ENCODE results near the gene NPS.

Gene NPS

GRCh38 chr10:127587668-127588365 is 38.7 kb downstream of the NPS start:
- H3K4me3 ChIP-seq (ENCODE audit: low read depth, low read length), result no peak overlapping the region
- no peaks in the 10 kb centered on the region for H3K9me3 ChIP-seq (ENCODE audit: control insufficient read depth, insufficient read depth, low read depth, low read length)
- no peak overlapping the region for H3K27ac ChIP-seq (ENCODE audit: extremely low read depth, low read depth, low read length)
- H3K36me3 ChIP-seq (ENCODE audit: control insufficient read depth in 2 of 2, insufficient read depth in 1 of 2, low read length in 2 of 2), result no peaks in the 10 kb centered on the region
- no peaks in the 10 kb centered on the region for H3K4me1 ChIP-seq (ENCODE audit: control insufficient read depth, insufficient read depth, low read length)
- TF ChIP-seq ZNF302 (tag by site-specific recombination; IDR thresholded peaks at IDR 0.05; ENCODE audit: low read depth), result no peak
- TF ChIP-seq ZNF692 (tag by site-specific recombination; IDR thresholded peaks at IDR 0.05), result no peak
- TF ChIP-seq ZNF121 (tag by site-specific recombination; IDR thresholded peaks at IDR 0.05), result no peak
- no peak for TF ChIP-seq ZNF549 (tag by site-specific recombination; IDR thresholded peaks at IDR 0.05)
- ChIA-PET POLR2A (no interaction called here), CTCF (no interaction called here)

- POLR2A ChIA-PET, result no interaction called here
Observed at GRCh38 chr10:127592586-127592985, 43.5 kb downstream of the NPS start.

GRCh38 chr10:127600479-127600878 is 51.4 kb downstream of the NPS start:
- TF ChIP-seq REST (tag by site-specific recombination; IDR thresholded peaks at IDR 0.05) (peak; percentile 96), KLF1 (tag by site-specific recombination; IDR thresholded peaks at IDR 0.05) (no peak), GLIS1 (tag by site-specific recombination; IDR thresholded peaks at IDR 0.05) (no peak)

More at GRCh38 chr10:127592586-127592985, 43.5 kb downstream of the NPS start:
- TF ChIP-seq EGR2 (tag by site-specific recombination; IDR thresholded peaks at IDR 0.05; ENCODE audit: low read depth), result no peak
- TF ChIP-seq ZNF658 (tag by site-specific recombination; IDR thresholded peaks at IDR 0.05), result no peak
- TF ChIP-seq ZNF26 (tag by site-specific recombination; IDR thresholded peaks at IDR 0.05), result no peak
- TF ChIP-seq ZBTB20 (tag by site-specific recombination; IDR thresholded peaks at IDR 0.05), result no peak
- TF ChIP-seq ZNF433 (tag by site-specific recombination; IDR thresholded peaks at IDR 0.05; ENCODE audit: low read depth), result no peak
- no peak for TF ChIP-seq ZNF529 (tag by site-specific recombination; IDR thresholded peaks at IDR 0.05; ENCODE audit: insufficient replicate concordance)
- TF ChIP-seq ZNF23 (tag by site-specific recombination; IDR thresholded peaks at IDR 0.05; ENCODE audit: borderline replicate concordance), result no peak
- TF ChIP-seq ZBTB11 (tag by site-specific recombination; conservative IDR thresholded peaks at IDR 0.05; ENCODE audit: low read depth), result no peak
- TF ChIP-seq ZNF747 (tag by site-specific recombination; IDR thresholded peaks at IDR 0.05), result no peak
- H3K4me1 ChIP-seq (ENCODE audit: control insufficient read depth, insufficient read depth, low read length), result no peaks in the 10 kb centered on the region
- CTCF ChIA-PET, result no interaction called here
- H3K4me3 ChIP-seq (ENCODE audit: low read depth, low read length), result no peak overlapping the region
- no peak overlapping the region for H3K27ac ChIP-seq (ENCODE audit: extremely low read depth, low read depth, low read length)
- H3K36me3 ChIP-seq (ENCODE audit: control insufficient read depth in 2 of 2, insufficient read depth in 1 of 2, low read length in 2 of 2), result no peaks in the 10 kb centered on the region
- H3K9me3 ChIP-seq (ENCODE audit: control insufficient read depth, insufficient read depth, low read depth, low read length), result no peaks in the 10 kb centered on the region

More at GRCh38 chr10:127600479-127600878, 51.4 kb downstream of the NPS start:
- Histone ChIP-seq H3K9me3 (ENCODE audit: control insufficient read depth, insufficient read depth, low read depth, low read length) (no peaks in the 10 kb centered on the region), H3K27ac (ENCODE audit: extremely low read depth, low read depth, low read length) (no peak overlapping the region), H3K4me3 (ENCODE audit: low read depth, low read length) (no peak overlapping the region), H3K36me3 (ENCODE audit: control insufficient read depth in 2 of 2, insufficient read depth in 1 of 2, low read length in 2 of 2) (no peaks in the 10 kb centered on the region), H3K4me1 (ENCODE audit: control insufficient read depth, insufficient read depth, low read length) (no peaks in the 10 kb centered on the region)
- POLR2A ChIA-PET, result no interaction called here
- CTCF ChIA-PET, result no interaction called here

Measured in HEK293 (cell line).